ENCODE data around the gene EIF4G2. TPM values are rescaled to one million over a fixed set of nuclear protein-coding genes. Genes with fewer than 3 reads are reported as not detected.

The EIF4G2 gene
- polyA plus RNA-seq, 1 donor from 2014 or later = 1,004 TPM

GRCh38 chr11:10761085-10761698, 47.5 kb downstream of the EIF4G2 start:
- Histone ChIP-seq H3K4me3 (ENCODE audit: low read length) (no peak overlapping the region), H3F3A (ENCODE audit: insufficient read depth, low read length, poor library complexity, severe bottlenecking) (no peaks in the 10 kb centered on the region), H3K27me3 (ENCODE audit: insufficient read depth, low read depth, low read length) (no peaks in the 10 kb centered on the region), H3K9ac (ENCODE audit: low read length) (no peak overlapping the region), H3K9me3 (ENCODE audit: low read length) (no peaks in the 10 kb centered on the region), H3K27ac (ENCODE audit: low read length) (no peak overlapping the region), H4K20me1 (ENCODE audit: insufficient read depth) (no peaks in the 10 kb centered on the region), H3K4me2 (ENCODE audit: low read length) (no peak overlapping the region), H2AFZ (ENCODE audit: low read depth, low read length) (no peak overlapping the region), H3K79me2 (replicated peaks; ENCODE audit: insufficient read depth, low read length) (no peaks in the 10 kb centered on the region), H3K9me2 (ENCODE audit: insufficient read depth, low read length) (no peaks in the 10 kb centered on the region), H3K36me3 (ENCODE audit: insufficient read depth, low read length) (peaks cover 10% of the 10 kb centered on the region)
- TF ChIP-seq RAD21 (conservative IDR thresholded peaks at IDR 0.05) = no peak
- no peak for TF ChIP-seq POLR2AphosphoS5 (IDR thresholded peaks at IDR 0.05)
- TF ChIP-seq, protein P1, sequence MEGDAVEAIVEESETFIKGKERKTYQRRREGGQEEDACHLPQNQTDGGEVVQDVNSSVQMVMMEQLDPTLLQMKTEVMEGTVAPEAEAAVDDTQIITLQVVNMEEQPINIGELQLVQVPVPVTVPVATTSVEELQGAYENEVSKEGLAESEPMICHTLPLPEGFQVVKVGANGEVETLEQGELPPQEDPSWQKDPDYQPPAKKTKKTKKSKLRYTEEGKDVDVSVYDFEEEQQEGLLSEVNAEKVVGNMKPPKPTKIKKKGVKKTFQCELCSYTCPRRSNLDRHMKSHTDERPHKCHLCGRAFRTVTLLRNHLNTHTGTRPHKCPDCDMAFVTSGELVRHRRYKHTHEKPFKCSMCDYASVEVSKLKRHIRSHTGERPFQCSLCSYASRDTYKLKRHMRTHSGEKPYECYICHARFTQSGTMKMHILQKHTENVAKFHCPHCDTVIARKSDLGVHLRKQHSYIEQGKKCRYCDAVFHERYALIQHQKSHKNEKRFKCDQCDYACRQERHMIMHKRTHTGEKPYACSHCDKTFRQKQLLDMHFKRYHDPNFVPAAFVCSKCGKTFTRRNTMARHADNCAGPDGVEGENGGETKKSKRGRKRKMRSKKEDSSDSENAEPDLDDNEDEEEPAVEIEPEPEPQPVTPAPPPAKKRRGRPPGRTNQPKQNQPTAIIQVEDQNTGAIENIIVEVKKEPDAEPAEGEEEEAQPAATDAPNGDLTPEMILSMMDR (IDR thresholded peaks at IDR 0.05; ENCODE audit: poor library complexity, severe bottlenecking) = no peak
- no peak for TF ChIP-seq SMC3 (conservative IDR thresholded peaks at IDR 0.05; ENCODE audit: poor library complexity)
- no peak for TF ChIP-seq EP300 (conservative IDR thresholded peaks at IDR 0.05; ENCODE audit: poor library complexity, severe bottlenecking)
- TF ChIP-seq TAF1 (IDR thresholded peaks at IDR 0.05; ENCODE audit: low read depth) = no peak
- TF ChIP-seq REST (IDR thresholded peaks at IDR 0.05; ENCODE audit: borderline replicate concordance) = no peak
- no peak for TF ChIP-seq EZH2 (IDR thresholded peaks at IDR 0.05; ENCODE audit: borderline replicate concordance, insufficient read depth, low read length, poor library complexity, severe bottlenecking)
- TF ChIP-seq MXI1 (conservative IDR thresholded peaks at IDR 0.05; ENCODE audit: poor library complexity, severe bottlenecking) = no peak

DNA sequence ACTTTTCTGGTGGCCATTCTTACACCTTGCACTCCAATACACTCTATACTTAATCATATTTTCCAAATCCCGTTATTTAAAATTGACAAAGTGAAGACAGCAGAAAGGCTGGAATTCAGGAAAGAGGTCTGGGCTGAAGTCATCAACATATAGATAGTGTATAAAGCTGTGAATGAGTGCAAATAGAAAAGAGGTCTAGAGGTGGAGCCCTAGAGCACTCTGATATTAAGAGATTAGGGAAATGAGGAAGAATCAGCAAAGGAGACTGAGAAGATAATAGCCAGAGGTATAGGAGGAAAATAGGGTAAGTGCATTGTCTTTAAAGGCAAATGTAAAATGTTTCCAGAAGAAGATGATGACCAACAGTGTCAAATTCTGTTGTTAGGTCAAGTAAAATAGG, 49.8 kb downstream of the EIF4G2 start:
- no peaks in the 10 kb centered on the region for H3K9me2 ChIP-seq (ENCODE audit: insufficient read depth, low read length)
- H3K9ac ChIP-seq (ENCODE audit: low read length) = no peak overlapping the region
- TF ChIP-seq EZH2 (IDR thresholded peaks at IDR 0.05; ENCODE audit: borderline replicate concordance, insufficient read depth, low read length, poor library complexity, severe bottlenecking) = no peak
- TF ChIP-seq, protein P1 (IDR thresholded peaks at IDR 0.05; ENCODE audit: poor library complexity, severe bottlenecking) = peak; percentile 54
- TF ChIP-seq EP300 (conservative IDR thresholded peaks at IDR 0.05; ENCODE audit: poor library complexity, severe bottlenecking) = no peak
- no peak for TF ChIP-seq MXI1 (conservative IDR thresholded peaks at IDR 0.05; ENCODE audit: poor library complexity, severe bottlenecking)
- TF ChIP-seq TAF1 (IDR thresholded peaks at IDR 0.05; ENCODE audit: low read depth) = no peak
- no peak for TF ChIP-seq POLR2AphosphoS5 (IDR thresholded peaks at IDR 0.05)
- TF ChIP-seq SMC3 (conservative IDR thresholded peaks at IDR 0.05; ENCODE audit: poor library complexity) = no peak
- TF ChIP-seq REST (IDR thresholded peaks at IDR 0.05; ENCODE audit: borderline replicate concordance) = no peak
- peak; percentile 12 for TF ChIP-seq RAD21 (conservative IDR thresholded peaks at IDR 0.05)
- peaks cover 10% of the 10 kb centered on the region for H3K36me3 ChIP-seq (ENCODE audit: insufficient read depth, low read length)
- no peaks in the 10 kb centered on the region for H3K9me3 ChIP-seq (ENCODE audit: low read length)
- no peak overlapping the region for H3K27ac ChIP-seq (ENCODE audit: low read length)
- H4K20me1 ChIP-seq (ENCODE audit: insufficient read depth) = no peaks in the 10 kb centered on the region
- H2AFZ ChIP-seq (ENCODE audit: low read depth, low read length) = no peak overlapping the region
- peaks cover under 1% of the 10 kb centered on the region for H3K79me2 ChIP-seq (replicated peaks; ENCODE audit: insufficient read depth, low read length)
- H3F3A ChIP-seq (ENCODE audit: insufficient read depth, low read length, poor library complexity, severe bottlenecking) = no peaks in the 10 kb centered on the region
- no peaks in the 10 kb centered on the region for H3K27me3 ChIP-seq (ENCODE audit: insufficient read depth, low read depth, low read length)
- no peak overlapping the region for H3K4me3 ChIP-seq (ENCODE audit: low read length)
- no peak overlapping the region for H3K4me2 ChIP-seq (ENCODE audit: low read length)
